CD14-positive monocyte (primary cell): ENCODE measurements around the gene LRRK2. TPM values are rescaled to one million over a fixed set of nuclear protein-coding genes. Genes with fewer than 3 reads are reported as not detected.

Experiments
- DNase-seq, 3 donors: peaks; one replicate each; pipeline ENCODE4 v3.0.0-alpha.2; 2011 to 2022
- H2AFZ ChIP-seq: 2 replicates; pipeline ENCODE4 v1.6.0; 2012; ENCODE audit warnings: mild to moderate bottlenecking, low read depth, low read length, inconsistent platforms; ENCODE audit not compliant: insufficient read depth, poor library complexity, severe bottlenecking
- H3K27ac ChIP-seq, 2 donors: 1 replicate in 1 of 2; 2 replicates in 1 of 2; pipeline ENCODE4 v1.5.1; 2012 to 2013; ENCODE audit warnings: low read length in 2 of 2, control low read depth in 1 of 2, inconsistent platforms in 1 of 2, low read depth in 1 of 2, mild to moderate bottlenecking in 1 of 2
- H3K27me3 ChIP-seq, 2 donors: one replicate each; pipeline versions ENCODE4 v1.6.0 to v1.6.1; 2011 to 2013; ENCODE audit warnings: low read length in 2 of 2; ENCODE audit not compliant: control insufficient read depth in 2 of 2, insufficient read depth in 2 of 2
- H3K36me3 ChIP-seq, 2 donors: replicated peaks in 1 of 2; 1 replicate in 1 of 2; 2 replicates in 1 of 2; pipeline versions ENCODE4 v1.5.1 to v1.6.1; 2012 to 2013; ENCODE audit warnings: low read length in 2 of 2, control low read depth in 1 of 2, inconsistent platforms in 1 of 2, mild to moderate bottlenecking in 1 of 2; ENCODE audit not compliant: insufficient read depth in 2 of 2, control insufficient read depth in 1 of 2
- H3K4me1 ChIP-seq, 2 donors: 1 replicate in 1 of 2; 2 replicates in 1 of 2; pipeline versions ENCODE4 v1.5.1 to v1.6.1; 2012 to 2013; ENCODE audit warnings: low read length in 2 of 2, control low read depth in 1 of 2, inconsistent platforms in 1 of 2, mild to moderate bottlenecking in 1 of 2, moderate library complexity in 1 of 2; ENCODE audit not compliant: insufficient read depth in 2 of 2, control insufficient read depth in 1 of 2
- H3K4me2 ChIP-seq: replicated peaks from 2 replicates; pipeline ENCODE3; 2012; ENCODE audit warnings: low read length, moderate library complexity, mild to moderate bottlenecking; ENCODE audit not compliant: poor library complexity, severe bottlenecking; ENCODE audit errors: extremely low read depth
- H3K4me3 ChIP-seq, 3 experiments: fragments of 200-600 bp in 1 of 3; sonication (generic) in 1 of 3; replicated peaks in 1 of 3; 1 replicate in 2 of 3; 2 replicates in 1 of 3; pipeline ENCODE4 v1.5.1; 2011 to 2013; ENCODE audit warnings: low read length in 3 of 3, mild to moderate bottlenecking in 3 of 3, control low read depth in 2 of 3, low read depth in 2 of 3, inconsistent platforms in 1 of 3, moderate library complexity in 1 of 3
- H3K79me2 ChIP-seq: 2 replicates; pipeline ENCODE4 v1.6.0; 2012; ENCODE audit warnings: mild to moderate bottlenecking, control low read depth, inconsistent platforms, low read length, moderate library complexity; ENCODE audit not compliant: insufficient read depth
- H3K9ac ChIP-seq: 2 replicates; pipeline ENCODE4 v1.6.0; 2017; ENCODE audit warnings: low read length, mild to moderate bottlenecking; ENCODE audit not compliant: insufficient read depth, poor library complexity, severe bottlenecking
- H3K9me3 ChIP-seq, 2 donors: replicated peaks in 1 of 2; 1 replicate in 1 of 2; 2 replicates in 1 of 2; pipeline versions ENCODE4 v1.5.1 to v1.6.1; 2012 to 2013; ENCODE audit warnings: low read length in 2 of 2, control low read depth in 1 of 2; ENCODE audit not compliant: control insufficient read depth in 1 of 2, insufficient read depth in 1 of 2
- H4K20me1 ChIP-seq: 2 replicates; pipeline ENCODE4 v1.6.0; 2012; ENCODE audit warnings: mild to moderate bottlenecking, low read length, control low read depth, moderate library complexity; ENCODE audit not compliant: insufficient read depth
- H3K27ac Mint-ChIP-seq, 7 donors: one replicate each; pipeline ENCODE4 v1.8.0; 2020; ENCODE audit warnings: mild to moderate bottlenecking in 7 of 7, mixed read lengths in 7 of 7, moderate library complexity in 6 of 7, inconsistent platforms in 2 of 7
- H3K27me3 Mint-ChIP-seq, 3 donors: one replicate each; pipeline ENCODE4 v1.8.0; 2021 to 2022; ENCODE audit warnings: low read depth in 3 of 3, mild to moderate bottlenecking in 3 of 3, mixed read lengths in 3 of 3, moderate library complexity in 3 of 3, inconsistent platforms in 1 of 3
- H3K36me3 Mint-ChIP-seq, 2 donors: one replicate each; pipeline ENCODE4 v1.8.0; 2020; ENCODE audit warnings: mixed read lengths in 2 of 2, inconsistent platforms in 1 of 2, mild to moderate bottlenecking in 1 of 2
- H3K4me1 Mint-ChIP-seq: one replicate; pipeline ENCODE4 v1.8.0; 2020; ENCODE audit warnings: mild to moderate bottlenecking, mixed read lengths
- H3K4me3 Mint-ChIP-seq, 2 donors: one replicate each; pipeline ENCODE4 v1.8.0; 2020; ENCODE audit warnings: mild to moderate bottlenecking in 2 of 2, mixed read lengths in 2 of 2, moderate library complexity in 1 of 2
- H3K9me3 Mint-ChIP-seq, 7 donors: one replicate each; pipeline ENCODE4 v1.8.0; 2020 to 2022; ENCODE audit warnings: mixed read lengths in 7 of 7, mild to moderate bottlenecking in 6 of 7, moderate library complexity in 6 of 7, inconsistent platforms in 2 of 7
- CTCF ChIP-seq: fragments of 200-600 bp; IDR thresholded peaks from one replicate; pipeline ENCODE4 v1.8.0; 2022; ENCODE audit warnings: antibody characterized with exemption, mild to moderate bottlenecking
- WGBS: methylation state at CpG from one replicate; pipeline ENCODE4 v1.1.5; 2013; ENCODE audit warnings: missing lambda C conversion rate; ENCODE audit not compliant: insufficient coverage; 5-methylcytosine and 5-hydroxymethylcytosine counted together
- intact Hi-C, 2 donors: fragments of 100-400 bp; cut with micrococcal nuclease; formaldehyde crosslinking; loops; one replicate each; pipeline versions ENCODE4 v1.15.0 to v1.15.1; 2023
- polyA plus RNA-seq, 3 donors: library from polyadenylated mRNA; depleted of rRNA in 1 of 3; unstranded in 2 of 3; stranded (reverse) in 1 of 3; fragments of 300-500 nt in 2 of 3; fragments of >200 nt in 1 of 3; fragmentation: Illumina TruSeq in 2 of 3; gene quantifications; 1 replicate in 2 of 3; 2 replicates in 1 of 3; pipeline ENCODE4 v1.2.3, GENCODE V29; 2012 to 2021

LRRK2 gene
- polyA plus RNA-seq, 3 donors: 47.7 to 67.2 (median 47.9) TPM

GRCh38 chr12:40232602-40233001 is 7.8 kb downstream of the LRRK2 start:
- H3K9me3 ChIP-seq: no peaks in the 10 kb centered on the region
- H3K36me3 ChIP-seq: peaks cover 63 to 64% of the 10 kb centered on the region in 2 donors
- intact Hi-C loops: no loop called here
- no CpG with 5 or more reads among the region's 1 CpG for WGBS
- Mint-ChIP-seq H3K9me3 (no peaks in the 10 kb centered on the region), H3K27ac (no peak overlapping the region), H3K36me3 (peaks cover 64 to 72% of the 10 kb centered on the region in 2 donors), H3K4me3 (no peak overlapping the region), H3K4me1 (peaks cover 60% of the 10 kb centered on the region), H3K27me3 (no peaks in the 10 kb centered on the region)
- peaks cover 42 to 55% of the 10 kb centered on the region in 2 donors for H3K4me1 ChIP-seq
- peak overlapping the region in 1 of 2 donors; percentile 25 for H3K27ac ChIP-seq
- TF ChIP-seq CTCF: no peak
- H3K79me2 ChIP-seq: peaks cover 93% of the 10 kb centered on the region
- no peak overlapping the region for H2AFZ ChIP-seq
- H3K27me3 ChIP-seq: no peaks in the 10 kb centered on the region
- no peak overlapping the region for H3K9ac ChIP-seq
- peaks cover 94% of the 10 kb centered on the region for H4K20me1 ChIP-seq
- H3K4me3 ChIP-seq: no peak overlapping the region
- H3K4me2 ChIP-seq: no peak overlapping the region
- no peak for DNase-seq

GRCh38 chr12:40233741-40234367 is 9.1 kb downstream of the LRRK2 start:
- H3K36me3 Mint-ChIP-seq: peaks cover 64 to 72% of the 10 kb centered on the region in 2 donors

More at GRCh38 chr12:40233741-40234367, 9.1 kb downstream of the LRRK2 start:
- WGBS: no CpG with 5 or more reads among the region's 3 CpGs
- peaks cover 94% of the 10 kb centered on the region for H4K20me1 ChIP-seq
- H3K27me3 Mint-ChIP-seq: no peaks in the 10 kb centered on the region
- no peak overlapping the region for H3K4me3 Mint-ChIP-seq
- peaks cover 75 to 76% of the 10 kb centered on the region in 2 donors for H3K36me3 ChIP-seq
- no peak overlapping the region for H3K4me2 ChIP-seq
- intact Hi-C loops: no loop called here
- peaks cover 93% of the 10 kb centered on the region for H3K79me2 ChIP-seq
- no peak overlapping the region for H3K4me3 ChIP-seq
- H3K9me3 Mint-ChIP-seq: no peaks in the 10 kb centered on the region
- H3K9me3 ChIP-seq: no peaks in the 10 kb centered on the region
- no peak for DNase-seq
- no peaks in the 10 kb centered on the region for H3K27me3 ChIP-seq
- peak overlapping the region in 4 of 7 donors; percentile 18 to 72 (median 46) for H3K27ac Mint-ChIP-seq
- peak overlapping the region in 1 of 2 donors; percentile 25 for H3K27ac ChIP-seq
- H2AFZ ChIP-seq: no peak overlapping the region
- H3K4me1 Mint-ChIP-seq: peaks cover 55% of the 10 kb centered on the region
- TF ChIP-seq CTCF: no peak
- H3K4me1 ChIP-seq: peaks cover 31 to 42% of the 10 kb centered on the region in 2 donors
- H3K9ac ChIP-seq: no peak overlapping the region
